GM23248 (cell line): ENCODE results near the gene USP6NL. TPM values are rescaled to one million over a fixed set of nuclear protein-coding genes. Genes with fewer than 3 reads are reported as not detected.

Experiments
- DNase-seq: peaks from one replicate; pipeline ENCODE4 v3.0.0-alpha.2; 2015
- H2AFZ ChIP-seq: fragments of 200-600 bp; sonication (generic); 2 replicates; pipeline ENCODE4 v1.6.1; 2016; ENCODE audit warnings: antibody characterized with exemption
- H3F3A ChIP-seq: fragments of 200-600 bp; sonication (generic); 2 replicates; pipeline ENCODE4 v1.6.1; 2016; ENCODE audit warnings: mild to moderate bottlenecking, antibody characterized with exemption, mixed run types; ENCODE audit not compliant: insufficient read depth
- H3K27ac ChIP-seq: fragments of 200-600 bp; sonication (generic); 2 replicates; pipeline ENCODE4 v1.5.1; 2016; ENCODE audit warnings: mild to moderate bottlenecking
- H3K27me3 ChIP-seq: fragments of 200-600 bp; sonication (generic); replicated peaks from 2 replicates; pipeline ENCODE4 v1.6.1; 2016; ENCODE audit warnings: mild to moderate bottlenecking; ENCODE audit not compliant: insufficient read depth
- H3K36me3 ChIP-seq: fragments of 200-600 bp; sonication (generic); 2 replicates; pipeline ENCODE4 v1.6.1; 2016; ENCODE audit warnings: low read depth, mild to moderate bottlenecking
- H3K4me1 ChIP-seq: fragments of 200-600 bp; sonication (generic); 2 replicates; pipeline ENCODE4 v1.6.1; 2016; ENCODE audit warnings: mild to moderate bottlenecking; ENCODE audit not compliant: insufficient read depth
- H3K4me2 ChIP-seq: fragments of 200-600 bp; sonication (generic); one replicate; pipeline ENCODE4 v1.6.1; 2016; ENCODE audit warnings: mild to moderate bottlenecking; ENCODE audit not compliant: unreplicated experiment
- H3K4me3 ChIP-seq: fragments of 200-600 bp; sonication (generic); 2 replicates; pipeline ENCODE4 v1.5.1; 2016; ENCODE audit warnings: mild to moderate bottlenecking
- H3K79me2 ChIP-seq: fragments of 200-600 bp; sonication (generic); 2 replicates; pipeline ENCODE4 v1.6.1; 2016; ENCODE audit warnings: mild to moderate bottlenecking; ENCODE audit not compliant: insufficient read depth
- H3K9ac ChIP-seq: fragments of 200-600 bp; sonication (generic); 2 replicates; pipeline ENCODE4 v1.6.1; 2016; ENCODE audit warnings: mild to moderate bottlenecking
- H3K9me2 ChIP-seq: fragments of 200-600 bp; sonication (generic); 2 replicates; pipeline ENCODE4 v1.6.1; 2016; ENCODE audit warnings: mixed run types, mild to moderate bottlenecking, moderate library complexity; ENCODE audit not compliant: insufficient read depth
- H3K9me3 ChIP-seq: fragments of 200-600 bp; sonication (generic); one replicate; pipeline ENCODE4 v1.6.1; 2017; ENCODE audit warnings: low read depth
- H4K20me1 ChIP-seq: fragments of 200-600 bp; sonication (generic); 2 replicates; pipeline ENCODE4 v1.6.0; 2016; ENCODE audit not compliant: insufficient read depth
- EZH2 ChIP-seq: fragments of 200-600 bp; sonication (generic); IDR thresholded peaks from 2 replicates; pipeline ENCODE4 v1.6.1; 2018; ENCODE audit warnings: antibody characterized with exemption, mild to moderate bottlenecking; ENCODE audit not compliant: insufficient read depth, poor library complexity, severe bottlenecking
- EZH2phosphoT487 ChIP-seq: fragments of 200-600 bp; sonication (generic); IDR thresholded peaks from 2 replicates; pipeline ENCODE4 v1.6.1; 2018; ENCODE audit warnings: antibody characterized with exemption, moderate library complexity, mild to moderate bottlenecking, low read depth; ENCODE audit not compliant: insufficient read depth
- WGBS, 2 experiments: methylation state at CpG; one replicate each; pipeline ENCODE4 v1.1.6; 2015 to 2017; ENCODE audit warnings: low lambda C conversion rate in 2 of 2, low coverage in 1 of 2; ENCODE audit errors: missing lambda C conversion rate in 2 of 2; 5-methylcytosine and 5-hydroxymethylcytosine counted together
- in situ Hi-C: fragments of 300-500 bp; cut with MboI; formaldehyde crosslinking; loops from 2 replicates; pipeline ENCODE4 v1.15.0; 2020
- polyA plus RNA-seq: library from polyadenylated mRNA; unstranded; fragments of >200 nt; fragmentation: Nextera tagmentation; extraction: Ambion mirVana; gene quantifications from 2 replicates; pipeline ENCODE4 v1.2.1, GENCODE V29; 2016
- total RNA-seq: library from RNA; depleted of rRNA; stranded (reverse); fragments of >200 nt; shearing (Covaris generic); gene quantifications from 2 replicates; pipeline ENCODE4 v1.2.3, GENCODE V29; 2014

The USP6NL gene
- total and polyA plus RNA-seq, 2 experiments from 2014 or later: 4.4 to 9.2 TPM

DNA sequence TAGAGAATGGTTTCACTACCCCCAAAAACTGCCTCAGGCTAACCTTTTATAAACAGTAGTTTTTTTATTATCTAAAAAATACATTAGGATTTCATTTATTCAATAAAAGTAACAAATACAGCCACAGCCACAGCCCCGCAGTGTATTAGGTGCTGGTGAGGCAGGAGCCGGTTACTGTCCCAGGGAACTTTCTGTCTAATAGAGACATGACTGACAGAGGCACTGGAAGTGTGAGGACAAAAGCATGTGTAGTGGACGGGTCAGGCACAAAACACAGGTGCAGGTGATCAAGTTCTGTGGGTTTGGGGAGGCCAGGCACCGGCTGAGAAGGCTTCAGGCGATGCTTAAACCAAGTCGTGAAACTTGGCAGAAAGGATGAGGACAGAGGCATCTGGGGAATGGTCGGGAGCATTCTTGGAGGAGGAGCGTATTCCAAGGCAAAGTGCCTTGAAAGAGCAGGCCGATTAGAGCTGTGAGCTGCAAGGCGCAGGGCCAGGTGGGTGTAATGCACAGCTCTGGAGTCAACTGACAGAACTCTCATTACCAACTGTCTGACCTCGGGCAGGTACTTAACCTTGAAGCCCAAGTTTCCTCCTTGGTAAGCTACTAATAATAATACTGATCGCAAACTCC lies 138.2 kb downstream of the USP6NL start:
- no peaks in the 10 kb centered on the region for H3K27me3 ChIP-seq
- H3K36me3 ChIP-seq: no peaks in the 10 kb centered on the region
- H2AFZ ChIP-seq: no peak overlapping the region
- no peak overlapping the region for H3K4me2 ChIP-seq
- no peaks in the 10 kb centered on the region for H3K9me3 ChIP-seq
- H3K9ac ChIP-seq: no peak overlapping the region
- H3K4me1 ChIP-seq: no peaks in the 10 kb centered on the region
- H4K20me1 ChIP-seq: no peaks in the 10 kb centered on the region
- TF ChIP-seq EZH2 (no peak), EZH2phosphoT487 (no peak)
- H3K9me2 ChIP-seq: no peaks in the 10 kb centered on the region
- in situ Hi-C loops: no loop called here
- WGBS, 2 experiments: 75 to 80% methylated on average over 12 of the region's 12 CpGs
- no peak overlapping the region for H3K27ac ChIP-seq
- no peak for DNase-seq
- H3K4me3 ChIP-seq: no peak overlapping the region
- no peaks in the 10 kb centered on the region for H3K79me2 ChIP-seq
- H3F3A ChIP-seq: no peaks in the 10 kb centered on the region

DNA sequence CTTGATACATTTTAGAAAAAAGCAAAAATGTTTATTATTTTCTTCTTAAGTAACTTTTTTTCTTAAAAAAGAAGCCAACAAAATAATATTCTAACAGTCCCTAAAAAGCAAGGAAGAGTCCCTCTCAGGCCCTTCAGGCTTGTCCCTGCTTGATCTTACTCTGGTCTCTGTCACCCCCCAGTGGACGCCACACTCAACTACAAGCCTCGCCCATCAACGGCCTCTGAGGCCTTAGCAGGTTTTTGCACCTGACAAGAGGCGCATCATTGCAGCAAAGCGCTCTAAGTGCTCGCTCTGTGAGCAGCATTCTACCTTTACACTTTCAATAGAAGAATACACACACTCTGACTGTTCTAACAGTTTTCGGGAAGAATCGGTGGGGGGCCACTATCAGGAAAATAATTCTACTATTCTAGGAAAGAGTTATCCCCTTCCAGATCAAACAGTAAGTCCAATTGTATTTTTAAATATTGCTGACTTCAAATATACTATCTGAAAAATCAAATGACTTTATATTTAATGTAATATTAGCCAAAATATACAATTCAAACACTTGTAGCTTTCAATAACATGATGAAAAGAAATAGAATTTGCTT lies 139.2 kb downstream of the USP6NL start:
- no peak overlapping the region for H3K4me3 ChIP-seq
- no peak overlapping the region for H3K4me2 ChIP-seq
- H3K27ac ChIP-seq: no peak overlapping the region
- H3K9me3 ChIP-seq: no peaks in the 10 kb centered on the region
- H3K9ac ChIP-seq: no peak overlapping the region
- no peaks in the 10 kb centered on the region for H3K9me2 ChIP-seq
- H3K36me3 ChIP-seq: no peaks in the 10 kb centered on the region
- H2AFZ ChIP-seq: no peak overlapping the region
- no peaks in the 10 kb centered on the region for H4K20me1 ChIP-seq
- peak; percentile 68 for DNase-seq
- TF ChIP-seq EZH2phosphoT487 (no peak), EZH2 (no peak)
- H3K79me2 ChIP-seq: no peaks in the 10 kb centered on the region
- in situ Hi-C loops: no loop called here
- no peaks in the 10 kb centered on the region for H3F3A ChIP-seq
- no peaks in the 10 kb centered on the region for H3K27me3 ChIP-seq
- no peaks in the 10 kb centered on the region for H3K4me1 ChIP-seq
- WGBS, 2 experiments: 41 to 45% methylated on average over 8 of the region's 8 CpGs

DNA sequence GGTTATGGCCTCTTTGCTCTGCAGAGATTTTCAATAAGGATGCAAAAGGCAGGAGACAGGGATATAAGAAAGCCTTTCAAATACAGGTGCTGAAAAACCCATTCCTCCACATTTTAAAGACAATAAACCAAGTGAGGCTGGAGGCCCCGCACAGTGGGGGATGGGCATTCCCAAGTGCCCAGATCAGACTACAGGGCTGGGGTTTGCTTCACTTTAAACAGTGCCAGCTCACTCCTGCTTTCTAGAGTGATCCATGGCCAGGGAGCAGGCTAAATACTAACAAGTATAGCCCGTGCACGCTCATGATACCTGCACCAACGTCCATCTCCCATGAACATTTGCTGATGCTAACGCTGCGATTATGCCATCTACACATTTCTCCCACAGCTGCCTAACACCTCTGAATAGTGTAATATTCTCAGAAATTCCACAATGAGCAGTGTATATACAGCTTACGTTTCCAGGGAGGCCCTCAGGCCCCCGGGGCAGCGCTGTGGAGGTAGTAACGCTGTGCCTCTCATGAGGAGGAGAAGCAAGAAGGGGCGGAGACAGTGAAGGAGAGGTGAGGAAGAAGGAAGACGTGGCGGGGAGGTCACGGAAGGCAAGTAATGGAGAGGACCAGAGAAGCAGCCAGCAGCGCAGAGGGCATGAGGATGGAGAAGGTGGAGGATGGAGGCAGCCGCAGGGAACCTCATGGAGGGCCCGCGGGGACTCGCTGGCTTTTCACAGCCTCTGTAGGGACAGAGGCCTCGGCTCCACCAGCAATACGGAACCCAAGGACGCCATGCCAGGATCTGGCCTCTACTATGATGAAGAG lies 141.7 kb downstream of the USP6NL start:
- no peak for DNase-seq
- Histone ChIP-seq H3F3A (no peaks in the 10 kb centered on the region), H3K36me3 (no peaks in the 10 kb centered on the region), H3K9ac (no peak overlapping the region), H3K4me1 (no peaks in the 10 kb centered on the region), H3K79me2 (no peaks in the 10 kb centered on the region), H3K9me2 (no peaks in the 10 kb centered on the region), H3K9me3 (no peaks in the 10 kb centered on the region), H2AFZ (no peak overlapping the region), H3K4me3 (no peak overlapping the region), H4K20me1 (no peaks in the 10 kb centered on the region), H3K27me3 (no peaks in the 10 kb centered on the region), H3K4me2 (no peak overlapping the region), H3K27ac (no peak overlapping the region)
- WGBS, 2 experiments: 91 to 93% methylated on average over 22 of the region's 22 CpGs
- TF ChIP-seq EZH2: no peak
- no peak for TF ChIP-seq EZH2phosphoT487
- in situ Hi-C loops: no loop called here

DNA sequence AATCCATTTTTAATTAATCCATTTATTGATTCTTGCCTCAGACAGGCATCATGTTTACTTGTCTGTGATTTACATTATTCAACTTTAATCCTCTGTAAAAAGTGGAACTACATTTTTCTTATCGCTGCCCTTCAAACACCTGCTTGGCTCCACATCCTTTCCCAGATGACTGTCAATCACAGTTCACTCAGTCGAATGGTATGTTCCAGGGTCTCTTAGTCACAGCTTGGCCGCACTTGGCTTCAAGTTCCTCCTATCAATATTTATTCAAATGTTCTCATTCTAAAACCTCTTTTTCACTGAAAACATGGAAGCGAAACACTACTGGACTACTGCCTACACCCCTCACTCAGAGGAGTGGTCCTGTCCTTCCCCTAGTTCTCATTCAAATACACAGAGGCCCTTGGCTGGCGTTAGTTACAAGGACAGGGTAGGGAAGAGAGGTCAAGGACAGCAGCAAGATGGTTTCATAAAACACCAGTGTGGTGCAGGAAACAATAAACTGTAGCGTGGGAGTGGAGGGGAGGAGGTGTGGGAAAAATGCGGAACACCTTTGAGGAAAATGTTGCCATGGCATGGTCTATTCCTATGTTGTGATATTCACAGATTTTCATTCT lies 143.2 kb downstream of the USP6NL start:
- Histone ChIP-seq H3F3A (no peaks in the 10 kb centered on the region), H3K9me2 (no peaks in the 10 kb centered on the region), H2AFZ (no peak overlapping the region), H4K20me1 (no peaks in the 10 kb centered on the region), H3K9ac (no peak overlapping the region), H3K4me1 (no peaks in the 10 kb centered on the region), H3K36me3 (no peaks in the 10 kb centered on the region), H3K27me3 (no peaks in the 10 kb centered on the region), H3K4me2 (no peak overlapping the region), H3K9me3 (no peaks in the 10 kb centered on the region), H3K4me3 (no peak overlapping the region), H3K27ac (no peak overlapping the region), H3K79me2 (no peaks in the 10 kb centered on the region)
- 94 to 96% methylated on average over 7 of the region's 7 CpGs for WGBS, 2 experiments
- in situ Hi-C loops: no loop called here
- no peak for DNase-seq
- TF ChIP-seq EZH2 (no peak), EZH2phosphoT487 (no peak)
